HCT116 (cell line): Measurements from ENCODE around the gene DOK1.

Experiments used
- JUND ChIP-seq: IDR thresholded peaks from 2 replicates; pipeline ENCODE4 v1.6.1; 2012
- ZNF274 ChIP-seq: fragments of 200-500 bp; sonication (Bioruptor generic); IDR thresholded peaks from 2 replicates; pipeline ENCODE4 v1.6.1; 2014; ENCODE audit warnings: mild to moderate bottlenecking, low read depth, low read length, inconsistent platforms

DNA sequence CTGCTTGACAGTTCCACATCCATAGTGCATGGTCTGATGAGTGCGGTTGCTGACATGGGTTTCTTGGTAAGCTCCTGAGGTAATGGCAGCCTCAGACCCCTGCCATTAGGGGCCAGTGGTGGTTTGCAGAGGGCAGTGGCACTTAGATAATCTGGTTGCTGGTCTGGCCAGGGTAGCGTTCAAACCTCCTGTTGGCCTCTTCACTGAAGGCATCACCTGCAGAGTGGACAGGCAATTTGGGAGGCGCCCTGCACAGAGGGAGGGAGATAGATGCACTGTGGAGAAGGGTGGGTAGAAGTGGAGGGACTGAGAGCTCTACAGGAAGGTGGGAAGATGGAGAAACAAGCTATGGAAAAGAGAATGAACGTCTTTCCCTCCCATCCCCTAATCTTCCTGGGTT lies 21.1 kb upstream of the DOK1 start:
- TF ChIP-seq ZNF274: no peak
- no peak for TF ChIP-seq JUND
